Measurements from ENCODE around the gene STK11IP. TPM values are rescaled to one million over a fixed set of nuclear protein-coding genes. Genes with fewer than 3 reads are reported as not detected.

STK11IP gene
- total RNA-seq, 8 experiments from 2014 or later = 7.2 to 28.2 (median 15.4) TPM

DNA sequence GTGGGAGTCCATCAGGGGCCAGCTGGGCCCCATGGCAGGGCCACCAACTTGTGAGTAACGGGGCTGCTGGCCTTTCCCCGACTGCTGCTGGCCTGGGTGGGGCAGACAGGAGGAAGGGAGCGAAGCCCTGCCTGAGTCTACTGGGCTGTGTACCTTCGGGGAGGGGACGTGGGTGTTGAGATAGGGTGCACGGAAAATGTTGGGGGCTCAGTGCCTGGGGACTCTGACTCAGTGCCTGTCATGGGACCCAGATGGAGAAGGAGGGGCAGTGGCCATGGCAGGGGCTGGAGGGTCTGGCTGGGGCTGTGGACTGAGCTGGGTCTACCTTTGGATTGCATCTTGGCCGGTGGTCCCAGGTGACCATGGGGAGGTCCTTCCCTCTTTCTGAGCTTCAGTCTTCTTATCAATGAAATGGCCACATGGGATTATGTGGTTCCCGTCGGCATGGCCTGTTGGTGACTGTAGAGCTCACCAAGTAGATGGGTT is 33.8 kb downstream of the STK11IP start:
- peaks cover 9% of the 10 kb centered on the region in 2 donors for H3K4me1 ChIP-seq (replicated peaks in 1 of 2)
- in situ Hi-C loops (cut with MboI; ENCODE audit: low pct_unique_long_range_greater_than_20kb in 2 of 9, low sequenced_read_pairs in 9 of 9, unreplicated experiment in 9 of 9) = no loop called here
- no peak overlapping the region for H3K27ac ChIP-seq
- no peak overlapping the region for H3K4me3 ChIP-seq
- 94% methylated on average over 3 of the region's 9 CpGs; no CpG with 5 or more reads in 9 of the 10 experiments for WGBS, 10 experiments
- no peak for ATAC-seq (replicated peaks in 6 of 8)

- Histone ChIP-seq H3K4me3 (no peak overlapping the region), H3K4me1 (replicated peaks in 1 of 2) (peaks cover 6 to 8% of the 10 kb centered on the region in 2 donors), H3K27ac (no peak overlapping the region)
- in situ Hi-C loops (cut with MboI; ENCODE audit: low pct_unique_long_range_greater_than_20kb in 2 of 9, low sequenced_read_pairs in 9 of 9, unreplicated experiment in 9 of 9) = no loop called here
- 67 to 100% (median 87%) methylated on average over 1 to 3 of the region's 34 CpGs; no CpG with 5 or more reads in 6 of the 10 experiments for WGBS, 10 experiments
- ATAC-seq (replicated peaks in 6 of 8) = no peak
Measured at GRCh38 chr2:219631904-219632759, 34.5 kb downstream of the STK11IP start.

DNA sequence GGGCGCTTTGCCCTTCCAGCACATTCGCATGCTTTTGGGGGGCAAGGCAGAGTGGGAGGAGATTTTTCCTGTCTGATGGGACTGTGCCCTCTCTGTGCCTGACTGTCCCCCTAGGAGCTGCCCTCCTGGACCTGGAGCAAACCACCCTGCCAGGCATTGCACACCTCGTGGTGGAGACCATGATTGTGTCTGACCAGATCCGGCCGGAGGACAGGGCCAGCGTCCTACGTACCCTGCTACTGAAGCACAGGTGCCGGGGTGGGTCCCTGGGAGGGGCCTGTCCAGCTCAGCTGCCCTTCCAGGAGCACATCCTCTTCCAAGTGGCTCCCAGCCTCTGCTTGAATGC is 35.1 kb downstream of the STK11IP start:
- Histone ChIP-seq H3K4me1 (replicated peaks in 1 of 2) (peaks cover 6% of the 10 kb centered on the region in 2 donors), H3K27ac (no peak overlapping the region), H3K4me3 (no peak overlapping the region)
- in situ Hi-C loops (cut with MboI; ENCODE audit: low pct_unique_long_range_greater_than_20kb in 2 of 9, low sequenced_read_pairs in 9 of 9, unreplicated experiment in 9 of 9) = no loop called here
- ATAC-seq (replicated peaks in 6 of 8) = no peak
- WGBS, 10 experiments = 40 to 100% (median 85%) methylated on average over 1 to 3 of the region's 8 CpGs; no CpG with 5 or more reads in 6 of the 10 experiments

DNA sequence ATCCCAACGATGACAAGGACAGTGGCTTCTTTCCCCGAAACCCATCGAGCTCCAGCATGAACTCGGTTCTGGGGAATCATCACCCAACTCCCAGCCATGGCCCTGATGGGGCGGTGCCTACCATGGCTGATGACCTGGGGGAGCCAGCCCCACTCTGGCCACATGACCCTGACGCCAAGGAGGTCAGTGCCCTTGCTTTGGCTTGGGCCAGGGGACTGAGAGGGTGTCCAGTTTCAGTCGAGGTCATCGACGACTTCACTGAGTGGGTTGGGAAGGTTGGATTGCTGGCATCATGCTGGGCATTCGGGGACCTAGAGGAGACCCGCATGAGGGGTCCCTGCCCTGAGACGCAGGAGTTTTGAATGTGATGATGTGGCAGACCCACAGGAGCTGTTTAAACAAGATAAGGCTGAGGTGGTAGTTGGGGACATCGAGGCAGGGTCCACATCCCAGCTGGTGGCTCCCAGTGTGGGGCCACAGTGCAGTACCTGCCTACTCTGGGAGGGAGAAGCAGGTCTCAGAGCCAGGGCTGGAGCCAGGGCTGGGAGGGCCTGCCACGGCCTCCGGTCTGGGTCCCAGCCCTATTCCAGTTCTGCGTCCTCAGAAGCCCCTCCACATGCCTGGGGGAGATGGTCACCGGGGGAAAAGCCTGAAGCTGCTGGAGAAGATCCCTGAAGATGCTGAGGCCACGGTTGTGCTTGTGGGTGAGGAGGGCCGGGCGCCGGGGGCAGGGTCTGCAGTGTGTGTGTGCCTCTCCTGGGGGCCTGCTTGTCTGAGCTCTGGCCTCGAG is 35.8 kb downstream of the STK11IP start:
- Histone ChIP-seq H3K4me1 (replicated peaks in 1 of 2) (peaks cover under 1 to 1% of the 10 kb centered on the region in 2 donors), H3K4me3 (no peak overlapping the region), H3K27ac (no peak overlapping the region)
- no peak for ATAC-seq (replicated peaks in 6 of 8)
- in situ Hi-C loops (cut with MboI; ENCODE audit: low pct_unique_long_range_greater_than_20kb in 2 of 9, low sequenced_read_pairs in 9 of 9, unreplicated experiment in 9 of 9) = no loop called here
- WGBS, 10 experiments = 67 to 92% (median 76%) methylated on average over 1 to 7 of the region's 22 CpGs; no CpG with 5 or more reads in 4 of the 10 experiments

- H3K4me3 ChIP-seq = no peak overlapping the region
- ATAC-seq (replicated peaks in 6 of 8) = no peak
- 78 to 94% (median 85%) methylated on average over 3 to 10 of the region's 15 CpGs; no CpG with 5 or more reads in 4 of the 10 experiments for WGBS, 10 experiments
- in situ Hi-C loops (cut with MboI; ENCODE audit: low pct_unique_long_range_greater_than_20kb in 2 of 9, low sequenced_read_pairs in 9 of 9, unreplicated experiment in 9 of 9) = no loop called here
- no peak overlapping the region for H3K27ac ChIP-seq
- no peaks in the 10 kb centered on the region for H3K4me1 ChIP-seq (replicated peaks in 1 of 2)
Measured at GRCh38 chr2:219634171-219634940, 36.7 kb downstream of the STK11IP start.

DNA sequence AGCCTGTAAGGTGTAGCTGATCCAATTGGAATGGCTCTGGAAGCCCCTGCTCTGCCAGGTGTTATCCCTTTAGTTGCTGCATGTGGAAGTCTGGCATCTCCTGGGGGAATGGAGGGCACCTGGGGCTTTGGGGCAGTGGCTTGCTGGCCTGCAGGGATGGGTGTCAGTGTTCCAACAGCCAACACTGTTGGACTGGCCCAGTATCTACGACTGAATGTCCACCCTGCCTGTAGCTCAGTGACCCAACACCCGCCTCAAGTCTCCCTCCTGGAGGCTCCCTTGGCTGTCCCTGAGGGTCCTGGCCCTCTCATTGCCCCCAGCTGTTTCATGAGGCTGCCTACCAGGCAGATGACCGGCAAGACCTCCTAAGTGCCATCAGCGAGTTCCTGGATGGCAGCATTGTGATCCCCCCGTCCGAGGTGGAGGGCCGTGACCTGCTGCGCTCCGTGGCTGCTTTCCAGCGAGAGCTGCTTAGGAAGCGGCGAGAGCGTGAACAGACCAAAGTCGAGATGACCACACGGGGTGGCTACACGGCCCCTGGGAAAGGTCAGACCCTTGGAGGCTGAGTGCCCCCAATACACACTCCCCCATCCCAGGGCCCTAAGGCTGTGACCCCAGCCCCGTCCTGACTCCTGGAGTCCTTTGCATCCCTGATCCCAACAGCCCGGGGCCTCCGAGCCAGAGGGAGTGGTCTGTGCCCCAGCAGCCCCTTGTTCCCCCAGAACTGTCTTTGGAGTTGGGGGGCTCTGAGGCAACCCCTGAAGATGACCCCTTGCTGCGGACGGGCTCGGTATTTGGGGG is 37.5 kb downstream of the STK11IP start:
- Histone ChIP-seq H3K27ac (no peak overlapping the region), H3K4me1 (replicated peaks in 1 of 2) (no peaks in the 10 kb centered on the region), H3K4me3 (no peak overlapping the region)
- in situ Hi-C loops (cut with MboI; ENCODE audit: low pct_unique_long_range_greater_than_20kb in 2 of 9, low sequenced_read_pairs in 9 of 9, unreplicated experiment in 9 of 9) = no loop called here
- no peak for ATAC-seq (replicated peaks in 6 of 8)
- 20 to 100% (median 75%) methylated on average over 1 to 6 of the region's 22 CpGs; no CpG with 5 or more reads in 6 of the 10 experiments for WGBS, 10 experiments

DNA sequence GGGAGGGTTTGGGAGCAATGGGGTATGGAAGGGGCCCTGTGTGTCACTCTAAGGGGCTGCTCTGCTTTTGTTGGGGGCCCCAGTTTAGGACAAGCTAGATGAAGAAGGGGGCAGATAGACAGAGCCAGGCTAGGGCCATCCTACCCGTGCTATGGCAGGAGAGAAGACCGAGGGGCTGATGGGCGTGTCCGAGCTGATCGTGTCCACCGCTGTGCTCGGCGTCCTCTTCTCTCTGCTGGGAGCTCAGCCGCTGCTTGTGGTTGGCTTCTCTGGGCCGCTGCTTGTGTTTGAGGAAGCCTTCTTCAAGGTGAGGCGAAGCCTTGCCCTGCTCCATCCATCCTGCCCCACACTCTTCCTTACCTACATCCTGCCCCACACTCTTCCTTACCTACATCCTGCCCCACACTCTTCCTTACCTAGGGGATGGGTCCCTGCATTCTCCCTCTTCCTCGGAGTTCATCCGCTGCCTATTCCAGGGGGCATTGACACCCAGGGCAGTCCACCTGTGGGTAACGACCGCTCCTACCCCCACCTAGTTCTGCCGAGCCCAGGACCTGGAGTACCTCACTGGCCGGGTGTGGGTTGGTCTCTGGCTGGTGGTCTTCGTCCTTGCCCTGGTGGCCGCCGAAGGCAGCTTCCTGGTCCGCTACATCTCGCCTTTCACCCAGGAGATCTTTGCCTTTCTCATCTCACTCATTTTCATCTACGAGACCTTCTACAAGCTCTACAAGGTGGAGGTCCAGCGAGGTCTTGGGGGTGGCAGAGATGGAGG is 38.7 kb downstream of the STK11IP start:
- 60 to 100% (median 87%) methylated on average over 1 to 10 of the region's 24 CpGs; no CpG with 5 or more reads in 6 of the 10 experiments for WGBS, 10 experiments
- no peak for ATAC-seq (replicated peaks in 6 of 8)
- H3K27ac ChIP-seq = no peak overlapping the region
- no peaks in the 10 kb centered on the region for H3K4me1 ChIP-seq (replicated peaks in 1 of 2)
- in situ Hi-C loops (cut with MboI; ENCODE audit: low pct_unique_long_range_greater_than_20kb in 2 of 9, low sequenced_read_pairs in 9 of 9, unreplicated experiment in 9 of 9) = no loop called here
- no peak overlapping the region for H3K4me3 ChIP-seq

GRCh38 chr2:219636941-219637841 is 39.5 kb downstream of the STK11IP start:
- ATAC-seq (replicated peaks in 6 of 8) = no peak
- in situ Hi-C loops (cut with MboI; ENCODE audit: low pct_unique_long_range_greater_than_20kb in 2 of 9, low sequenced_read_pairs in 9 of 9, unreplicated experiment in 9 of 9) = no loop called here
- Histone ChIP-seq H3K4me1 (replicated peaks in 1 of 2) (peaks cover 2 to 3% of the 10 kb centered on the region in 2 donors), H3K27ac (no peak overlapping the region), H3K4me3 (no peak overlapping the region)
- WGBS, 10 experiments = 27 to 100% (median 58%) methylated on average over 1 to 4 of the region's 13 CpGs; no CpG with 5 or more reads in 3 of the 10 experiments

GRCh38 chr2:219637842-219638185 is 40.2 kb downstream of the STK11IP start:
- 56 to 100% (median 83%) methylated on average over 1 to 4 of the region's 9 CpGs; no CpG with 5 or more reads in 5 of the 10 experiments for WGBS, 10 experiments
- in situ Hi-C loops (cut with MboI; ENCODE audit: low pct_unique_long_range_greater_than_20kb in 2 of 9, low sequenced_read_pairs in 9 of 9, unreplicated experiment in 9 of 9) = no loop called here
- Histone ChIP-seq H3K27ac (no peak overlapping the region), H3K4me1 (replicated peaks in 1 of 2) (peaks cover 4 to 5% of the 10 kb centered on the region in 2 donors), H3K4me3 (no peak overlapping the region)
- no peak for ATAC-seq (replicated peaks in 6 of 8)

DNA sequence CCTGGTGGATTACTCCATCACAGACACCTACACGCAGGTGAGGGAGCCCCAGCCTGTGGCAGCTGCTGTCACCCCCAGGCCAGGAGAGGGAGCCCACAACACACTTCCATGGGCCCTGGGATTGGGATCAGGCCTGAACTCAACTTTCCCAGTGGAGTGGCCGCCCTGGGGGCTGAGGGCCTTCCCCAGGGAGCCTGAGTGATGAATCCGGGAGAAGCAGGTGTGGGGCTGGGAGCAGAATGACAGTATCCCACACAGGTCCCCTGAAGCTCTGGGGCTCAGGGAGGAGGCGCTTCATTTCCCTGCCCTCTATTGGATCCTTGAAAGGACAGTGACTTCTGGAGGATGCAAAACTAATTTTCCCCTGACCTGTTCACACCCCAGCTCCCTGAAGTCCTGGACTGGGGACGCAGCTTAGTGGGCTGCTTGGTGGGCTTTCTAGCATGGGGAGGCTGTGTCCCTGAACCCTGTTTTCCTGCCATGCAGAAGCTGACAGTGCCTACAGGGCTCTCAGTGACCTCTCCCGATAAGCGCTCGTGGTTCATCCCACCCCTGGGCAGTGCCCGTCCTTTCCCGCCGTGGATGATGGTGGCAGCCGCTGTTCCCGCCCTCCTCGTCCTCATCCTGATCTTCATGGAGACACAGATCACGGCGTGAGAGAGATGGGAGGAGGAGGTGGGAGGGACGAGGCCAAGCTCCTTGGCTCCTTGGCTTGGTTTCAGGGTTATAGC is 40.7 kb downstream of the STK11IP start:
- Histone ChIP-seq H3K27ac (no peak overlapping the region), H3K4me1 (replicated peaks in 1 of 2) (peaks cover 4 to 5% of the 10 kb centered on the region in 2 donors), H3K4me3 (no peak overlapping the region)
- WGBS, 10 experiments = 46 to 90% (median 79%) methylated on average over 1 to 8 of the region's 17 CpGs; no CpG with 5 or more reads in 4 of the 10 experiments
- in situ Hi-C loops (cut with MboI; ENCODE audit: low pct_unique_long_range_greater_than_20kb in 2 of 9, low sequenced_read_pairs in 9 of 9, unreplicated experiment in 9 of 9) = no loop called here
- no peak for ATAC-seq (replicated peaks in 6 of 8)
